DOHH2 (cell line): Measurements from ENCODE around the gene SLC25A30.

Source experiments
- CTCF ChIP-seq: fragments of 200-600 bp; sonication (generic); IDR thresholded peaks from one replicate; pipeline ENCODE4 v1.5.1; 2014; ENCODE audit warnings: antibody characterized with exemption, mild to moderate bottlenecking, low read depth, low read length; ENCODE audit not compliant: poor library complexity, severe bottlenecking
- EZH2phosphoT487 ChIP-seq: fragments of 200-600 bp; sonication (generic); IDR thresholded peaks from 2 replicates; pipeline ENCODE4 v1.6.1; 2017; ENCODE audit warnings: borderline replicate concordance, mild to moderate bottlenecking, antibody characterized with exemption, low read length, moderate library complexity, mixed read lengths

GRCh38 chr13:45356966-45357672 is 61.1 kb downstream of the SLC25A30 start:
- TF ChIP-seq EZH2phosphoT487 (no peak), CTCF (no peak)
